ENCODE data around the gene ODR4.

DNA sequence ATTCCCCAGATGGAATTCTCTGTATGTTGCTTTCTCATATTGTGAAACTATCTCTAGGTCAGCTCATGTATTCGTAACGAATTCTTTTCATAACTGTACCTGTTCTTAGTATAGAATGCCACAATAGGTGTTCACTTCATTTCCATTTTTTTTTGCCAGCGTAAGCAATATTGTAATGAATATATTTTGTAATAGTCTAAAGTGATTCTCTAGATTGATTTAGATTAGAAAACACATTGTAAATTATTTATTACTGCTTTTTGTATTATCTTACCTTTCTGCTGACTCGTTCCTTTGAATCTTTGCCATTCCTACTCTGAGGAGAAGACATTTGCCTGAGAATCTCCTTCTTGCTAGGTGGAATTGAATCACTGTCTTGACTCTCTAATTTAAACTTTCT lies 70.5 kb downstream of the ODR4 start:
- TF ChIP-seq, protein P1, sequence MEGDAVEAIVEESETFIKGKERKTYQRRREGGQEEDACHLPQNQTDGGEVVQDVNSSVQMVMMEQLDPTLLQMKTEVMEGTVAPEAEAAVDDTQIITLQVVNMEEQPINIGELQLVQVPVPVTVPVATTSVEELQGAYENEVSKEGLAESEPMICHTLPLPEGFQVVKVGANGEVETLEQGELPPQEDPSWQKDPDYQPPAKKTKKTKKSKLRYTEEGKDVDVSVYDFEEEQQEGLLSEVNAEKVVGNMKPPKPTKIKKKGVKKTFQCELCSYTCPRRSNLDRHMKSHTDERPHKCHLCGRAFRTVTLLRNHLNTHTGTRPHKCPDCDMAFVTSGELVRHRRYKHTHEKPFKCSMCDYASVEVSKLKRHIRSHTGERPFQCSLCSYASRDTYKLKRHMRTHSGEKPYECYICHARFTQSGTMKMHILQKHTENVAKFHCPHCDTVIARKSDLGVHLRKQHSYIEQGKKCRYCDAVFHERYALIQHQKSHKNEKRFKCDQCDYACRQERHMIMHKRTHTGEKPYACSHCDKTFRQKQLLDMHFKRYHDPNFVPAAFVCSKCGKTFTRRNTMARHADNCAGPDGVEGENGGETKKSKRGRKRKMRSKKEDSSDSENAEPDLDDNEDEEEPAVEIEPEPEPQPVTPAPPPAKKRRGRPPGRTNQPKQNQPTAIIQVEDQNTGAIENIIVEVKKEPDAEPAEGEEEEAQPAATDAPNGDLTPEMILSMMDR (IDR thresholded peaks at IDR 0.05), result no peak
- TF ChIP-seq EP300 (IDR thresholded peaks at IDR 0.05) (no peak), POLR2A (IDR thresholded peaks at IDR 0.05) (no peak)

Data from sigmoid colon (tissue), 4 donors.